Measurements from ENCODE around the gene TAF1C. TPM values are rescaled to one million over a fixed set of nuclear protein-coding genes. Genes with fewer than 3 reads are reported as not detected.

The TAF1C gene
- total and polyA plus RNA-seq, 9 of the 15 experiments (the other 6 are each of a cell fraction or from before 2014, with no cell fraction given): 1.5 to 74.8 (median 21.0) TPM

GRCh38 chr16:84218956-84219355 lies 32.1 kb upstream of the TAF1C start:
- BruUV-seq (replicated peaks): no TSS peak
- Histone ChIP-seq H3K4me3 (no peak overlapping the region), H3K27me3 (ENCODE audit: control insufficient read depth in 2 of 2, insufficient read depth in 2 of 2, low read length in 2 of 2) (peaks cover 81 to 92% of the 10 kb centered on the region in 2 experiments), H3K4me2 (ENCODE audit: insufficient read depth, low read length) (no peak overlapping the region), H3K36me3 (ENCODE audit: control insufficient read depth, insufficient read depth, low read length) (no peaks in the 10 kb centered on the region), H3K9me3 (replicated peaks; ENCODE audit: control insufficient read depth, insufficient read depth, low read depth, low read length) (no peaks in the 10 kb centered on the region), H2AFZ (ENCODE audit: low read depth, low read length) (no peak overlapping the region), H4K20me1 (replicated peaks; ENCODE audit: control insufficient read depth, insufficient read depth, low read length) (peaks cover 8% of the 10 kb centered on the region; the same call in 1 of the 2 replicates), H3K79me2 (ENCODE audit: control insufficient read depth, insufficient read depth, low read length) (no peaks in the 10 kb centered on the region), H3K27ac (ENCODE audit: extremely low read depth, low read depth, low read length) (no peak overlapping the region), H3K4me1 (replicated peaks in 1 of 2; ENCODE audit: control insufficient read depth in 2 of 2, insufficient read depth in 2 of 2, low read length in 2 of 2) (peaks cover 0 to 6% of the 10 kb centered on the region in 2 experiments; a peak in 1 of 5 replicates), H3K9me1 (ENCODE audit: control insufficient read depth, insufficient read depth, low read length) (no peaks in the 10 kb centered on the region), H3K9ac (ENCODE audit: insufficient read depth in 1 of 2, low read depth in 2 of 2, low read length in 2 of 2) (no peak overlapping the region)
- intact Hi-C loops (cut with micrococcal nuclease): no loop called here
- in situ Hi-C loops (cut with MboI): no loop called here
- POLR2A ChIA-PET: interaction anchor here (0.6 to 1.1 kb wide), 5 partner anchors 11 to 899 kb away, joined by 3 to 5 read pairs (median 4); no protein-coding TSS in a partner anchor
- ATAC-seq (no peak), FAIRE-seq (no peak), DNase-seq (ENCODE audit: extremely low read depth in 1 of 4, low spot score in 3 of 4) (no peak)
- 0% methylated on average over 6 of the region's 6 CpGs for WGBS (ENCODE audit: insufficient coverage, low coverage, missing lambda C conversion rate)
- no peak for TF ChIP-seq ZBTB26 (CRISPR knock-in tag; IDR thresholded peaks at IDR 0.05)
- TF ChIP-seq HDAC8 (tag; IDR thresholded peaks at IDR 0.05): no peak
- no peak for TF ChIP-seq ZNF253 (CRISPR knock-in tag; conservative IDR thresholded peaks at IDR 0.05)
- no peak for TF ChIP-seq FOS (IDR thresholded peaks at IDR 0.05; ENCODE audit: extremely low read depth, insufficient read length)
- CTCF ChIA-PET (ENCODE audit: low intra/inter-chr PET ratio): no interaction called here
